Hepatocyte (in vitro differentiated cells): Measurements from ENCODE around the gene ZBTB32. TPM values are rescaled to one million over a fixed set of nuclear protein-coding genes. Genes with fewer than 3 reads are reported as not detected.

Source experiments
- DNase-seq: peaks from one replicate; pipeline ENCODE4 v3.0.0-alpha.2; 2016; ENCODE audit warnings: low spot score
- H2AFZ ChIP-seq: fragments of 200-600 bp; sonication (generic); 2 replicates; pipeline ENCODE4 v1.6.0; 2016; ENCODE audit warnings: antibody characterized with exemption, mild to moderate bottlenecking
- H3K27ac ChIP-seq: fragments of 200-600 bp; sonication (generic); 2 replicates; pipeline ENCODE4 v1.5.1; 2016; ENCODE audit warnings: mild to moderate bottlenecking
- H3K27me3 ChIP-seq: fragments of 200-600 bp; sonication (generic); 2 replicates; pipeline ENCODE4 v1.6.1; 2016
- H3K36me3 ChIP-seq: fragments of 200-600 bp; sonication (generic); replicated peaks from 2 replicates; pipeline ENCODE4 v1.5.1; 2016; ENCODE audit warnings: low read depth; ENCODE audit not compliant: insufficient read depth
- H3K4me1 ChIP-seq: fragments of 200-600 bp; sonication (generic); 2 replicates; pipeline ENCODE4 v1.5.1; 2016; ENCODE audit warnings: mild to moderate bottlenecking, moderate library complexity; ENCODE audit not compliant: insufficient read depth
- H3K4me2 ChIP-seq: fragments of 200-600 bp; sonication (generic); 2 replicates; pipeline ENCODE4 v1.6.0; 2016
- H3K4me3 ChIP-seq: fragments of 200-600 bp; sonication (generic); 2 replicates; pipeline ENCODE4 v1.5.1; 2016; ENCODE audit warnings: mild to moderate bottlenecking
- H3K79me2 ChIP-seq: fragments of 200-600 bp; sonication (generic); 2 replicates; pipeline ENCODE4 v1.6.0; 2017; ENCODE audit warnings: mild to moderate bottlenecking
- H3K9me2 ChIP-seq: fragments of 200-600 bp; sonication (generic); replicated peaks from 2 replicates; pipeline ENCODE4 v1.6.0; 2017; ENCODE audit warnings: mild to moderate bottlenecking; ENCODE audit not compliant: insufficient read depth
- H3K9me3 ChIP-seq: fragments of 200-600 bp; sonication (generic); 2 replicates; pipeline ENCODE4 v1.5.1; 2016; ENCODE audit warnings: low read depth, mild to moderate bottlenecking
- H4K20me1 ChIP-seq: fragments of 200-600 bp; sonication (generic); 2 replicates; pipeline ENCODE4 v1.6.0; 2016; ENCODE audit warnings: mild to moderate bottlenecking; ENCODE audit not compliant: insufficient read depth, poor library complexity, severe bottlenecking
- EZH2 ChIP-seq: fragments of 200-600 bp; sonication (generic); IDR thresholded peaks from 2 replicates; pipeline ENCODE4 v1.6.1; 2016; ENCODE audit warnings: antibody characterized with exemption, mild to moderate bottlenecking, borderline replicate concordance
- EZH2phosphoT487 ChIP-seq: fragments of 200-600 bp; sonication (generic); IDR thresholded peaks from one replicate; pipeline ENCODE4 v1.6.1; 2018; ENCODE audit warnings: antibody characterized with exemption, mild to moderate bottlenecking, low read depth, moderate library complexity; ENCODE audit not compliant: unreplicated experiment, severe bottlenecking
- WGBS: methylation state at CpG from one replicate; pipeline ENCODE4 v1.1.6; 2016; ENCODE audit warnings: low lambda C conversion rate; ENCODE audit errors: missing lambda C conversion rate; 5-methylcytosine and 5-hydroxymethylcytosine counted together
- polyA plus RNA-seq: library from polyadenylated mRNA; unstranded; fragments of >200 nt; fragmentation: Nextera tagmentation; extraction: Ambion mirVana; gene quantifications from 2 replicates; pipeline ENCODE4 v1.2.1, GENCODE V29; 2016
- total RNA-seq: library from RNA; depleted of rRNA; stranded (reverse); fragments of >200 nt; gene quantifications from 2 replicates; pipeline ENCODE4 v1.2.3, GENCODE V29; 2014
- TF ChIP-seq, protein P1 (sequence below): fragments of 200-600 bp; sonication (generic); IDR thresholded peaks from 2 replicates; pipeline ENCODE4 v1.5.1; 2016; ENCODE audit warnings: antibody characterized with exemption, mild to moderate bottlenecking; ENCODE audit not compliant: poor library complexity

ZBTB32 gene
- total and polyA plus RNA-seq, 2 experiments from 2014 or later = 0.11 TPM; not detected in 1

DNA sequence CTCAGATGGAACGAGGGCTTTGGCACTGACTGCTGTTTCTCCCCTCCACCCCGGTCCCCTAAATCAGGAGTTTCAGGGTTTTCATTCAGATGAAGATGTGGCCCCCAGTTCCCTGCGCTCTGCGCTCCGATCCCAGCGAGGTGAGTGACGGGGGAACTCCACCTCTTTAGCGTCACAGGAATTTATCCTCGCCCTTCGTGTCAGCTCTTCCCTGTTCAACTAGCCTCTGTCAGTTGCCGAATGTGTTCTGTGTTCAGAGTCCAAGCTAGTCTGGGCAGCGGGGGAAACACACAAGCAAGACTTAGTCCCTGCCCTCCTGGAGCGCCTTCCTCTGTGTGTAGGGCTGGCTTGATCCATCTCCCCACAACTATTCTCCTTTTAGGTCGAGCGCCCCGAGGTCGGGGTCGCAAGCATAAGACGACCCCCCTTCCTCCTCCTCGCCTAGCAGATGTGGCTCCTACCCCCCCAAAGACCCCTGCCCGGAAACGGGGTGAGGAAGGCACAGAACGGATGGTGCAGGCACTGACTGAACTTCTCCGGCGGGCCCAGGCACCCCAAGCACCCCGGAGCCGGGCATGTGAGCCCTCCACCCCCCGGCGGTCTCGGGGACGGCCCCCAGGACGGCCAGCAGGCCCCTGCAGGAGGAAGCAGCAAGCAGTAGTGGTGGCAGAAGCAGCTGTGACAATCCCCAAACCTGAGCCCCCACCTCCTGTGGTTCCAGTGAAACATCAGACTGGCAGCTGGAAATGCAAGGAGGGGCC is 15.2 kb downstream of the ZBTB32 start:
- no peaks in the 10 kb centered on the region for H3K9me2 ChIP-seq
- H3K9me3 ChIP-seq = no peaks in the 10 kb centered on the region
- WGBS = 94% methylated on average over 28 of the region's 32 CpGs
- H2AFZ ChIP-seq = no peak overlapping the region
- no peak overlapping the region for H3K4me3 ChIP-seq
- H4K20me1 ChIP-seq = peaks cover 25% of the 10 kb centered on the region
- no peaks in the 10 kb centered on the region for H3K36me3 ChIP-seq
- peaks cover 49% of the 10 kb centered on the region for H3K79me2 ChIP-seq
- TF ChIP-seq, protein P1, sequence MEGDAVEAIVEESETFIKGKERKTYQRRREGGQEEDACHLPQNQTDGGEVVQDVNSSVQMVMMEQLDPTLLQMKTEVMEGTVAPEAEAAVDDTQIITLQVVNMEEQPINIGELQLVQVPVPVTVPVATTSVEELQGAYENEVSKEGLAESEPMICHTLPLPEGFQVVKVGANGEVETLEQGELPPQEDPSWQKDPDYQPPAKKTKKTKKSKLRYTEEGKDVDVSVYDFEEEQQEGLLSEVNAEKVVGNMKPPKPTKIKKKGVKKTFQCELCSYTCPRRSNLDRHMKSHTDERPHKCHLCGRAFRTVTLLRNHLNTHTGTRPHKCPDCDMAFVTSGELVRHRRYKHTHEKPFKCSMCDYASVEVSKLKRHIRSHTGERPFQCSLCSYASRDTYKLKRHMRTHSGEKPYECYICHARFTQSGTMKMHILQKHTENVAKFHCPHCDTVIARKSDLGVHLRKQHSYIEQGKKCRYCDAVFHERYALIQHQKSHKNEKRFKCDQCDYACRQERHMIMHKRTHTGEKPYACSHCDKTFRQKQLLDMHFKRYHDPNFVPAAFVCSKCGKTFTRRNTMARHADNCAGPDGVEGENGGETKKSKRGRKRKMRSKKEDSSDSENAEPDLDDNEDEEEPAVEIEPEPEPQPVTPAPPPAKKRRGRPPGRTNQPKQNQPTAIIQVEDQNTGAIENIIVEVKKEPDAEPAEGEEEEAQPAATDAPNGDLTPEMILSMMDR = no peak
- TF ChIP-seq EZH2phosphoT487 (no peak), EZH2 (no peak)
- no peak for DNase-seq
- no peaks in the 10 kb centered on the region for H3K27me3 ChIP-seq
- peak overlapping the region; percentile 87 for H3K4me2 ChIP-seq
- H3K27ac ChIP-seq = peak overlapping the region; percentile 85
- H3K4me1 ChIP-seq = peaks cover 15% of the 10 kb centered on the region

DNA sequence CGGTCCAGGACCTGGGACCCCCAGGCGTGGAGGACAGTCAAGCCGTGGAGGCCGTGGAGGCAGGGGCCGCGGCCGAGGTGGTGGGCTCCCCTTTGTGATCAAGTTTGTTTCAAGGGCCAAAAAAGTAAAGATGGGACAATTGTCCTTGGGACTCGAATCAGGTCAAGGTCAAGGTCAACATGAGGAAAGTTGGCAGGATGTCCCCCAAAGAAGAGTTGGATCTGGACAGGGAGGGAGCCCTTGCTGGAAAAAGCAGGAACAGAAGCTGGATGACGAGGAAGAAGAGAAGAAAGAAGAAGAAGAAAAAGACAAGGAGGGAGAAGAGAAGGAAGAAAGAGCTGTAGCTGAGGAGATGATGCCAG is 15.8 kb downstream of the ZBTB32 start:
- Histone ChIP-seq H3K79me2 (peaks cover 46% of the 10 kb centered on the region), H2AFZ (no peak overlapping the region), H3K4me2 (no peak overlapping the region), H3K36me3 (no peaks in the 10 kb centered on the region), H3K9me3 (no peaks in the 10 kb centered on the region), H3K4me3 (no peak overlapping the region), H3K9me2 (no peaks in the 10 kb centered on the region), H3K4me1 (peaks cover 15% of the 10 kb centered on the region), H3K27me3 (no peaks in the 10 kb centered on the region), H3K27ac (no peak overlapping the region), H4K20me1 (peaks cover 25% of the 10 kb centered on the region)
- WGBS = 98% methylated on average over 9 of the region's 9 CpGs
- no peak for TF ChIP-seq EZH2
- no peak for DNase-seq

DNA sequence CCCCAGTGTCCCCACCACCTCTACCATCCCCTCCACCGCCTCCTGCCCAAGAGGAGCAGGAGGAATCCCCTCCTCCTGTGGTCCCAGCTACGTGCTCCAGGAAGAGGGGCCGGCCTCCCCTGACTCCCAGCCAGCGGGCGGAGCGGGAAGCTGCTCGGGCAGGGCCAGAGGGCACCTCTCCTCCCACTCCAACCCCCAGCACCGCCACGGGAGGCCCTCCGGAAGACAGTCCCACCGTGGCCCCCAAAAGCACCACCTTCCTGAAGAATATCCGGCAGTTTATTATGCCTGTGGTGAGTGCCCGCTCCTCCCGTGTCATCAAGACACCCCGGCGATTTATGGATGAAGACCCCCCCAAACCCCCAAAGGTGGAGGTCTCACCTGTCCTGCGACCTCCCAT is 16.3 kb downstream of the ZBTB32 start:
- H3K4me1 ChIP-seq = peaks cover 12% of the 10 kb centered on the region
- no peak for TF ChIP-seq EZH2
- TF ChIP-seq, protein P1 = no peak
- TF ChIP-seq EZH2phosphoT487 = no peak
- no peaks in the 10 kb centered on the region for H3K9me3 ChIP-seq
- H3K36me3 ChIP-seq = no peaks in the 10 kb centered on the region
- H3K79me2 ChIP-seq = peaks cover 42% of the 10 kb centered on the region
- H3K27me3 ChIP-seq = no peaks in the 10 kb centered on the region
- H3K27ac ChIP-seq = no peak overlapping the region
- H3K4me2 ChIP-seq = no peak overlapping the region
- no peak for DNase-seq
- peaks cover 25% of the 10 kb centered on the region for H4K20me1 ChIP-seq
- H2AFZ ChIP-seq = no peak overlapping the region
- WGBS = 97% methylated on average over 11 of the region's 17 CpGs
- H3K9me2 ChIP-seq = no peaks in the 10 kb centered on the region
- no peak overlapping the region for H3K4me3 ChIP-seq

DNA sequence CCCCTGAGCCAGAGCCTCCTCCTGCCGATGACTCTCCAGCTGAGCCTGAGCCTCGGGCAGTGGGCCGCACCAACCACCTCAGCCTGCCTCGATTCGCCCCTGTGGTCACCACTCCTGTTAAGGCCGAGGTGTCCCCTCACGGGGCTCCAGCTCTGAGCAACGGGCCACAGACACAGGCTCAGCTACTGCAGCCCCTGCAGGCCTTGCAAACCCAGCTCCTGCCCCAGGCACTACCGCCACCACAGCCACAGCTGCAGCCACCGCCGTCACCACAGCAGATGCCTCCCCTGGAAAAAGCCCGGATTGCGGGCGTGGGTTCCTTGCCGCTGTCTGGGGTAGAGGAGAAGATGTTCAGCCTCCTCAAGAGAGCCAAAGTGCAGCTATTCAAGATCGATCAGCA is 17.0 kb downstream of the ZBTB32 start:
- no peak overlapping the region for H3K27ac ChIP-seq
- H3K36me3 ChIP-seq = no peaks in the 10 kb centered on the region
- TF ChIP-seq, protein P1 = no peak
- no peak for TF ChIP-seq EZH2
- no peak for TF ChIP-seq EZH2phosphoT487
- H2AFZ ChIP-seq = no peak overlapping the region
- peaks cover 42% of the 10 kb centered on the region for H3K79me2 ChIP-seq
- peaks cover 25% of the 10 kb centered on the region for H4K20me1 ChIP-seq
- 97% methylated on average over 16 of the region's 16 CpGs for WGBS
- no peak overlapping the region for H3K4me3 ChIP-seq
- no peak overlapping the region for H3K4me2 ChIP-seq
- H3K27me3 ChIP-seq = no peaks in the 10 kb centered on the region
- H3K9me2 ChIP-seq = no peaks in the 10 kb centered on the region
- peaks cover 6% of the 10 kb centered on the region for H3K4me1 ChIP-seq
- no peaks in the 10 kb centered on the region for H3K9me3 ChIP-seq
- no peak for DNase-seq
